Measurements from ENCODE around the gene G6PC1. TPM values are rescaled to one million over a fixed set of nuclear protein-coding genes. Genes with fewer than 3 reads are reported as not detected.
"Not testable (repeated sequence)": the region's sequence is repeated elsewhere in the genome, so short reads cannot be mapped to it uniquely, and the experiment has no call there.

G6PC1 gene
- total RNA-seq, 1 donor from 2014 or later = not detected

DNA sequence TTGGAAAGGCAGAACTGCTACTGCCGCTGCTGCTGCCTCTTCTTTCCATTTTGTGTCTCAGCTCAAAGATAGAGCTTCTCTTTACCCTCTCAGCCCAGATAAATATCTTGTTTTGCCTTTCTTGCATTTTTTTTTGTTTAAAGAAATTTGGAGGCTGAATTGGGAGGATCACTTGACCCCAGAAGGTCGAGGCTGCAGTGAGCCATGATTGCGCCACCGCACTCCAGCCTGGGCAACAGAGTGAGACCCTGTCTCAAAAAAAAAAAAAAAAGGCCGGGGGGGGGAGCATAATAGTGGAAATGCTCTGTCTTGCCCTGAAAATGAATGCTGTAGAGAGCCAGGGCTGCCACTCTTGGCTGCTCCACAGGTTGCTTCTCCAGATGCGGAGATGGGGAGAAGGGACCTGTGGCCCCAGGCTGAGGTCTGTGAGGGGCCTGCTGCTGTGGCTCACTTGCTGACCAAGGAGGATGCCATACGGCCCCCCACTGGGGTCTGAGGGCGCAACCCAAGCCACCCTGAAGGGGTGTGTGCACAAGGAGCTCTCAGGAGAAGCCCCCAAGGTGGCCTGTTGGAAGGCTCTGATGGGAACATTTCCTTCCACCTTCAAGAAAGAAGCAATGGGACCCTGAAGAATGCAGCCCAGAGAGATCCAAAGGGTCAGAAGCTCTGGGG, 21.5 kb upstream of the G6PC1 start:
- ATAC-seq (no peak), DNase-seq (no peak)
- Histone ChIP-seq H3K4me3 (no peak overlapping the region), H3K27me3 (no peaks in the 10 kb centered on the region), H3K36me3 (no peaks in the 10 kb centered on the region), H3K9me3 (no peaks in the 10 kb centered on the region), H3K4me1 (no peaks in the 10 kb centered on the region), H3K27ac (no peak overlapping the region)
- intact Hi-C loops (cut with DNase I) = no loop called here
- TF ChIP-seq, protein P1, sequence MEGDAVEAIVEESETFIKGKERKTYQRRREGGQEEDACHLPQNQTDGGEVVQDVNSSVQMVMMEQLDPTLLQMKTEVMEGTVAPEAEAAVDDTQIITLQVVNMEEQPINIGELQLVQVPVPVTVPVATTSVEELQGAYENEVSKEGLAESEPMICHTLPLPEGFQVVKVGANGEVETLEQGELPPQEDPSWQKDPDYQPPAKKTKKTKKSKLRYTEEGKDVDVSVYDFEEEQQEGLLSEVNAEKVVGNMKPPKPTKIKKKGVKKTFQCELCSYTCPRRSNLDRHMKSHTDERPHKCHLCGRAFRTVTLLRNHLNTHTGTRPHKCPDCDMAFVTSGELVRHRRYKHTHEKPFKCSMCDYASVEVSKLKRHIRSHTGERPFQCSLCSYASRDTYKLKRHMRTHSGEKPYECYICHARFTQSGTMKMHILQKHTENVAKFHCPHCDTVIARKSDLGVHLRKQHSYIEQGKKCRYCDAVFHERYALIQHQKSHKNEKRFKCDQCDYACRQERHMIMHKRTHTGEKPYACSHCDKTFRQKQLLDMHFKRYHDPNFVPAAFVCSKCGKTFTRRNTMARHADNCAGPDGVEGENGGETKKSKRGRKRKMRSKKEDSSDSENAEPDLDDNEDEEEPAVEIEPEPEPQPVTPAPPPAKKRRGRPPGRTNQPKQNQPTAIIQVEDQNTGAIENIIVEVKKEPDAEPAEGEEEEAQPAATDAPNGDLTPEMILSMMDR (IDR thresholded peaks at IDR 0.05) = no peak

DNA sequence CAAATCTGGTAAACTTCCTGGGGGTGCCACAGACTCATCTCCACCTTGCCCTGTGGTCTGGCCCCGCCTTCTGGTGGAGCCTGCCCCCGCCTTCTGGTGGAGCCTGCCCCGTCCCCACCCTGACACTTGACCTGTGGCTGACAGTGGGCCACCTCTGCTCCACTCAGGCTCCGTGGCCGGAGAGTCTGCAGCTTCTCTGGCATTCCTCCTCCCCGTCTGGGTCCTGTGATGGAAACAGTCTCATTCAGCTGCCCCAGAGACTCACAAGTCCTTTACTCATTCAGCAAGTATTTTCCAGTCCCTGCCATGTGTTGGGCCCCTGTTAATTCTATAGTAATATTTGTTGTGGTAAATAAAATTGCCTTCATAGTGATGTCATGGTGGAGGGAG, 21.0 kb upstream of the G6PC1 start:
- TF ChIP-seq, protein P1 (IDR thresholded peaks at IDR 0.05) = no peak
- no peaks in the 10 kb centered on the region for H3K4me1 ChIP-seq
- DNase-seq = no peak
- H3K36me3 ChIP-seq = no peaks in the 10 kb centered on the region
- intact Hi-C loops (cut with DNase I) = no loop called here
- ATAC-seq = peak; percentile 12
- no peak overlapping the region for H3K27ac ChIP-seq
- H3K9me3 ChIP-seq = no peaks in the 10 kb centered on the region
- H3K4me3 ChIP-seq = no peak overlapping the region
- no peaks in the 10 kb centered on the region for H3K27me3 ChIP-seq

DNA sequence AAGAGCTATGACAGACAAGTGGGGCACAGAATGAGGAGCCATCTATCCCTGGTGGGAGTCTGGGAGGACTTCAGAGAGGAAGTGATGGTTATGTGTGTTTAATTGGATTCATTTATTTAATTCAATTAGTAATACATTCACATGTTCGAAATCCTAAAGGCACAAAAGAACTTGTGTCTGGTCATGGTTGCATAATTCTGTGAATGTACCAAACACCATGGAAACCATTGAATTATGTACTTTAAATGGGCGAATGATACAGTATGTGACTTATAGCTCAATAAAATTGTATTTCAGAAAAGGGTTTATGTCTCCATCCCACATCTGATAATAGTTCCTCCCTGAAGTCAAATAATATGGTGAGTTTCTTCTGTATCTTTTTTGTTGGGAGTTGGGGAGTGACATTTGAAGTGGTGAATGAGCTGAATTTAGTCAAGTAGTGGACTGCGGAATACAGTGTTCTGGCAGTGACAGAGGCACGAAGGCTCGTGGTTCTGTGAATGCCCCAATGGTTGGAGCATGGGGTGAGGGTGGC, 19.8 kb upstream of the G6PC1 start:
- Histone ChIP-seq H3K4me3 (no peak overlapping the region), H3K27me3 (no peaks in the 10 kb centered on the region), H3K4me1 (no peaks in the 10 kb centered on the region), H3K27ac (no peak overlapping the region), H3K36me3 (no peaks in the 10 kb centered on the region), H3K9me3 (no peaks in the 10 kb centered on the region)
- DNase-seq = no peak
- TF ChIP-seq, protein P1 (IDR thresholded peaks at IDR 0.05) = no peak
- intact Hi-C loops (cut with DNase I) = no loop called here
- no peak for ATAC-seq

DNA sequence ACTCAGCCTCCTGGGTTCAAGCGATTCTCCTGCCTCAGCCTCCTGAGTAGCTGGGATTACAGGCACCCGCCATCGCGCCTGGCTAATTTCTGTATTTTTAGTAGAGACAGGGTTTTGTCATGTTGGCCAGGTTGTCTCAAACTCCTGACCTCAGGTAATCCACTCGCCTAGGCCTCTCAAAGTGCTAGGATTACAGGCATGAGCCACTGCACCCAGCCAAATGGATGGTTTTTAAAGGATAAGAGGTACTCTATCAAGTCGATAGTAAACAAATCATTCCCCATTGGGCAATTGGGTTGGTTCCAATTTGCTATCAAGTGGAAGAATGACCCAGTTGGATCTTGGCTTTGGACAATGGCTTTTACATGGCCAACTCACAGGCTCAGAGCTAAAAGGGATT, 18.9 kb upstream of the G6PC1 start:
- H3K4me1 ChIP-seq; H3K27ac ChIP-seq; H3K4me3 ChIP-seq; intact Hi-C loops (cut with DNase I); DNase-seq; H3K9me3 ChIP-seq; H3K27me3 ChIP-seq; H3K36me3 ChIP-seq: not testable (repeated sequence)
- ATAC-seq = peak; percentile 45

DNA sequence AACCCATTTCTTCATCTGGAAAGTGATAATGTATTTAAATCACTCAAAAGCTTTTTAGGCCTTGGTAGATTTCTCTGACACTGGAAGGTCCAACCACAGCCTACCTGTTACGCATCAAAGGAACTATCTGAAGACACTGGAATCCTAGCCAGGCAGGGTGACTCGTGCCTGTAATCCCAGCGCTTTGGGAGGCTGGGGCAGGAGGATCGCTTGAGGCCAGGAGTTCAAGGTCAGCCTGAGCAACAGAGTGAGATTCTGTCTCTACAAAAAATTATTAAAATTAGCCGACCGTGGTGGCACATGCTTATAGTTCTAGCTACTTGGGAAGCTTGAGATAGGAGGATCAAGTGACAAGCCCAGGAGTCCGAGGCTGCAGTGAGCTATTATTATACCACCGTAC, 18.4 kb upstream of the G6PC1 start:
- no peaks in the 10 kb centered on the region for H3K36me3 ChIP-seq
- ATAC-seq (no peak), DNase-seq (no peak)
- no peaks in the 10 kb centered on the region for H3K9me3 ChIP-seq
- TF ChIP-seq, protein P1 (IDR thresholded peaks at IDR 0.05) = no peak
- no peaks in the 10 kb centered on the region for H3K27me3 ChIP-seq
- no peak overlapping the region for H3K4me3 ChIP-seq
- no peak overlapping the region for H3K27ac ChIP-seq
- intact Hi-C loops (cut with DNase I) = no loop called here
- peaks cover 7% of the 10 kb centered on the region for H3K4me1 ChIP-seq

DNA sequence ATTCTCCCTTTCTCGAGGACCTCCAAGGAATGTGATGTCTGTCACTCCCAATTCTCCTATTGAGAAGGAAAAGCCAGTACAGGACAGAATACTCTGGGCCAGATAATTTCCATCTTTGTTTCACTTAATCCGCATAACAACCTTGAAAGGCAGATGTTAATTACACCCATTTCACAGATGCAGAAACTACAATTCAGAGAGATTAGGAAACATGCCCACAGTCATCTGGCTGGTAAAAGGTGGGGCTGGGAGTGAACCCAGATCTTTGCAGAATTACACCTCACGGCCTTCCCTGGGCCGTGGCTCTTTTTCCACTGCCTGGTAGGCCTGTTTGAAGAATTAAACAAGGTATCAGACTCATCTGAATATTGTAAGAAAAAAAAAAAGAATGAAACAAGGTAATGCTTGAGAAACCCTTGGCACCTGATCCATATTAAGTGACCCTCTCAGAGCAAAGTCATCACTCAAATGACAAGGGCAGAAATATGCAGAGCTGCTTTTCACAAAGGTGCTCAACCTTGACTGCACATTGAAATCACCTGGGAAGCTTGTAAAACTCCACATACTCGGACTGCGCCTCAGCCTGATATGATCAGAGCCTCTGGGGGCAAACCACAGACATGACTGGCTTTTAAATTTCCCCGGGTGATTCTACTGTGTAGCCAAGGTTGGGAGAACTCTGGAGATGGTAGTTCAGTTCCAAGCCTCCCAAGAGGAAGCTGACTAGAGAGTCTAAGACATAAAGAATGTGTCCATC, 16.6 kb upstream of the G6PC1 start:
- H3K27me3 ChIP-seq = no peaks in the 10 kb centered on the region
- intact Hi-C loops (cut with DNase I) = no loop called here
- TF ChIP-seq, protein P1 (IDR thresholded peaks at IDR 0.05) = no peak
- H3K27ac ChIP-seq = no peak overlapping the region
- DNase-seq (no peak), ATAC-seq (no peak)
- no peak overlapping the region for H3K4me3 ChIP-seq
- peaks cover 7% of the 10 kb centered on the region for H3K4me1 ChIP-seq
- no peaks in the 10 kb centered on the region for H3K36me3 ChIP-seq
- H3K9me3 ChIP-seq = no peaks in the 10 kb centered on the region

DNA sequence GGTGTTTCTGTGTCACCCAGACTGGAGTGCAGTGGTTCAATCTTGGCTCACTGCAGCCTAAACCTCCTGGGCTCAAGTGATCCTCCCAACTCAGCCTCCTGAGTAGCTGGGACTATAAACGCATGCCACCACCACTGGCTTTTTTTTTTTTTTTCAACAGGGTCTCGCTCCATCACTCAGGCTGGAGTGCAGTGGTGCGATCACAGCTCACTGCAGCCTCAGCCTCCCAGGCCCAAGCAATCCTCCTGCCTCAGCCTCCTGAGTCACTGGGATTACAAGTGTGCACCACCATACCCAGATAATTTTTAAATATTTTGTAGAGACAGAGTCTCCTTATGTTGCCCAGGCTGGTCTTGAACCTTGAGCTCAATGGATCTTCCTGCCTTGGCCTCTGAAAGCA, 14.8 kb upstream of the G6PC1 start:
- H3K36me3 ChIP-seq; H3K4me3 ChIP-seq; H3K9me3 ChIP-seq; H3K27me3 ChIP-seq; H3K27ac ChIP-seq; DNase-seq; ATAC-seq; intact Hi-C loops (cut with DNase I); H3K4me1 ChIP-seq: not testable (repeated sequence)

Data from upper lobe of right lung (tissue), 1 donor.